ENCODE data around the gene ME3.

DNA sequence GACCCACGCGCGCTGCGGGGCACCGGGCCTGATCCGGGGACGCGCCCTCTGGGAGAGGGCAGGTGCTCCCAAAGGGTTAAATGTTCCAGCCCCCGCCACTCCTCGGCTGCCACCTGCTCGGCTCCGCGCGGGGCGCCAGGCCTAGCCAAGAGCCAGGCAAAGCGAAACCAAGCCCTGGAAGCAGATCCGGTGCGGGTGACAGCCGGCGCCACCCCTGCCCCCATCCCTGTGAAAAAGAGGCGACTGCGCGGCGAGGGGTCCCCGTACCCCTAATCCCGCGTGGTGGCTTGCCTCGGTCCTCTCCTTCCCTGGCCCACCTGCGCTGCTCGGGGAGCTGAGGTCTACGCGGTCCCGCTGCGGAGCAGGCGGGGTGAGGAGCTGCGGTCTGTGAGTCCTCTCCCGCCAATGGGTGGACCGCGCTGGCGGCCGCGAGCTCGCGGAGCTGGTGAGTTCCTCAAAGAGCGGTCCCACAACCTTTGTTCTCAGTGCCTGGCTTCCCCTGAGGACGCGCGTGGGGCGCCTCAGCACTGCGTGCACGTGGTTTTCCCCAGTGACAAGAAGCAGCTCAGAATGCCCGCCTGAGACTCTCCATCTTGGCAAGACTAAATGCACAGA lies at the start of gene ME3:
- TF ChIP-seq, protein P1, sequence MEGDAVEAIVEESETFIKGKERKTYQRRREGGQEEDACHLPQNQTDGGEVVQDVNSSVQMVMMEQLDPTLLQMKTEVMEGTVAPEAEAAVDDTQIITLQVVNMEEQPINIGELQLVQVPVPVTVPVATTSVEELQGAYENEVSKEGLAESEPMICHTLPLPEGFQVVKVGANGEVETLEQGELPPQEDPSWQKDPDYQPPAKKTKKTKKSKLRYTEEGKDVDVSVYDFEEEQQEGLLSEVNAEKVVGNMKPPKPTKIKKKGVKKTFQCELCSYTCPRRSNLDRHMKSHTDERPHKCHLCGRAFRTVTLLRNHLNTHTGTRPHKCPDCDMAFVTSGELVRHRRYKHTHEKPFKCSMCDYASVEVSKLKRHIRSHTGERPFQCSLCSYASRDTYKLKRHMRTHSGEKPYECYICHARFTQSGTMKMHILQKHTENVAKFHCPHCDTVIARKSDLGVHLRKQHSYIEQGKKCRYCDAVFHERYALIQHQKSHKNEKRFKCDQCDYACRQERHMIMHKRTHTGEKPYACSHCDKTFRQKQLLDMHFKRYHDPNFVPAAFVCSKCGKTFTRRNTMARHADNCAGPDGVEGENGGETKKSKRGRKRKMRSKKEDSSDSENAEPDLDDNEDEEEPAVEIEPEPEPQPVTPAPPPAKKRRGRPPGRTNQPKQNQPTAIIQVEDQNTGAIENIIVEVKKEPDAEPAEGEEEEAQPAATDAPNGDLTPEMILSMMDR (IDR thresholded peaks at IDR 0.05) = peak in 1 of 6 experiments; percentile 8
- TF ChIP-seq POLR2A (IDR thresholded peaks at IDR 0.05) = peak in 1 of 2 donors; percentile 41
